Lung (tissue), 12 donors: ENCODE data around the gene AOAH. TPM values are rescaled to one million over a fixed set of nuclear protein-coding genes. Genes with fewer than 3 reads are reported as not detected.

Experiments used
- ATAC-seq: fragments of 200-7000 bp; cut with Tn5 transposase; one replicate; pipeline ENCODE4 v1.9.1; 2020; ENCODE audit warnings: moderate number of reproducible peaks; ENCODE audit not compliant: insufficient read depth, low FRiP score
- DNase-seq, 3 donors: peaks; one replicate each; pipeline ENCODE4 v3.0.0-alpha.2; 2013 to 2017
- H3K27ac ChIP-seq, 2 donors: one replicate each; pipeline ENCODE4 v1.5.1; 2013; ENCODE audit warnings: mild to moderate bottlenecking in 2 of 2, moderate library complexity in 2 of 2, control low read depth in 1 of 2, inconsistent platforms in 1 of 2, low read depth in 1 of 2, low read length in 1 of 2
- H3K27me3 ChIP-seq, 3 donors: one replicate each; pipeline ENCODE4 v1.5.1; 2013; ENCODE audit warnings: low read length in 2 of 3; ENCODE audit not compliant: control insufficient read depth in 3 of 3, insufficient read depth in 3 of 3
- H3K36me3 ChIP-seq, 4 donors: one replicate each; pipeline ENCODE4 v1.5.1; 2013; ENCODE audit warnings: low read length in 4 of 4, mild to moderate bottlenecking in 1 of 4, moderate library complexity in 1 of 4; ENCODE audit not compliant: control insufficient read depth in 4 of 4, insufficient read depth in 4 of 4
- H3K4me1 ChIP-seq, 5 donors: one replicate each; pipeline ENCODE4 v1.5.1; 2013; ENCODE audit warnings: low read length in 5 of 5, mild to moderate bottlenecking in 2 of 5, moderate library complexity in 1 of 5; ENCODE audit not compliant: control insufficient read depth in 5 of 5, insufficient read depth in 5 of 5
- H3K4me3 ChIP-seq: one replicate; pipeline ENCODE4 v1.5.1; 2013; ENCODE audit warnings: mild to moderate bottlenecking, control low read depth, moderate library complexity
- H3K9ac ChIP-seq, 2 donors: one replicate each; pipeline ENCODE4 v1.5.1; 2013; ENCODE audit warnings: low read length in 2 of 2, control low read depth in 1 of 2; ENCODE audit not compliant: insufficient read depth in 1 of 2
- H3K9me3 ChIP-seq, 4 donors: one replicate each; pipeline ENCODE4 v1.5.1; 2013; ENCODE audit warnings: low read length in 3 of 4, mild to moderate bottlenecking in 1 of 4, moderate library complexity in 1 of 4; ENCODE audit not compliant: control insufficient read depth in 4 of 4, insufficient read depth in 3 of 4
- WGBS, 2 donors: extraction: QIAGEN DNeasy Blood & Tissue Kit; methylation state at CpG; one replicate each; pipeline ENCODE4 v1.1.7; 2013; 5-methylcytosine and 5-hydroxymethylcytosine counted together
- polyA plus RNA-seq, 2 donors: library from polyadenylated mRNA; stranded (reverse); fragments of 200-250 nt; gene quantifications; one replicate each; pipeline ENCODE4 v1.2.1, GENCODE V29; 2013
- total RNA-seq, 2 donors: library from RNA; depleted of rRNA in 1 of 2; stranded (reverse); fragments of >200 nt in 1 of 2; gene quantifications; one replicate each; pipeline ENCODE4 v1.2.1, GENCODE V29; 2014 to 2021
- TF ChIP-seq, protein P1 (sequence below): IDR thresholded peaks from 2 replicates; pipeline ENCODE4 v1.5.1; 2012; ENCODE audit warnings: mild to moderate bottlenecking; ENCODE audit errors: control extremely low read depth, extremely low read depth
- donor health status: control.
- donor health status: control.
- donor health status: Bipolar disorder and iron deficiency.
- donor health status: healthy.
- donor health status: DM: yes; HTN: yes; CAD: no.

The AOAH gene
- total and polyA plus RNA-seq, 4 donors: 4.7 to 36.4 (median 29.0) TPM

- DNase-seq (peak in 1 of 3 donors; percentile 40), ATAC-seq (no peak)
- no peaks in the 10 kb centered on the region for H3K4me1 ChIP-seq
- H3K27me3 ChIP-seq: no peaks in the 10 kb centered on the region
- H3K9me3 ChIP-seq: no peaks in the 10 kb centered on the region
- no peak overlapping the region for H3K27ac ChIP-seq
- H3K36me3 ChIP-seq: no peaks in the 10 kb centered on the region
- 74 to 84% methylated on average over 8 of the region's 8 CpGs for WGBS, 2 donors
- H3K4me3 ChIP-seq: no peak overlapping the region
- H3K9ac ChIP-seq: no peak overlapping the region
- TF ChIP-seq, protein P1, sequence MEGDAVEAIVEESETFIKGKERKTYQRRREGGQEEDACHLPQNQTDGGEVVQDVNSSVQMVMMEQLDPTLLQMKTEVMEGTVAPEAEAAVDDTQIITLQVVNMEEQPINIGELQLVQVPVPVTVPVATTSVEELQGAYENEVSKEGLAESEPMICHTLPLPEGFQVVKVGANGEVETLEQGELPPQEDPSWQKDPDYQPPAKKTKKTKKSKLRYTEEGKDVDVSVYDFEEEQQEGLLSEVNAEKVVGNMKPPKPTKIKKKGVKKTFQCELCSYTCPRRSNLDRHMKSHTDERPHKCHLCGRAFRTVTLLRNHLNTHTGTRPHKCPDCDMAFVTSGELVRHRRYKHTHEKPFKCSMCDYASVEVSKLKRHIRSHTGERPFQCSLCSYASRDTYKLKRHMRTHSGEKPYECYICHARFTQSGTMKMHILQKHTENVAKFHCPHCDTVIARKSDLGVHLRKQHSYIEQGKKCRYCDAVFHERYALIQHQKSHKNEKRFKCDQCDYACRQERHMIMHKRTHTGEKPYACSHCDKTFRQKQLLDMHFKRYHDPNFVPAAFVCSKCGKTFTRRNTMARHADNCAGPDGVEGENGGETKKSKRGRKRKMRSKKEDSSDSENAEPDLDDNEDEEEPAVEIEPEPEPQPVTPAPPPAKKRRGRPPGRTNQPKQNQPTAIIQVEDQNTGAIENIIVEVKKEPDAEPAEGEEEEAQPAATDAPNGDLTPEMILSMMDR: no peak
Observed at GRCh38 chr7:36658335-36659171, 65.7 kb downstream of the AOAH start.

- Histone ChIP-seq H3K9me3 (no peaks in the 10 kb centered on the region), H3K4me3 (no peak overlapping the region), H3K36me3 (no peaks in the 10 kb centered on the region), H3K9ac (no peak overlapping the region), H3K27ac (no peak overlapping the region), H3K27me3 (no peaks in the 10 kb centered on the region), H3K4me1 (no peaks in the 10 kb centered on the region)
- TF ChIP-seq, protein P1: no peak
- ATAC-seq: no peak
- no peak for DNase-seq
- WGBS, 2 donors: 63 to 79% methylated on average over 8 of the region's 8 CpGs
Observed at GRCh38 chr7:36657036-36657660, 67.1 kb downstream of the AOAH start.

- Histone ChIP-seq H3K36me3 (no peaks in the 10 kb centered on the region), H3K4me3 (no peak overlapping the region), H3K9me3 (no peaks in the 10 kb centered on the region), H3K27ac (no peak overlapping the region), H3K9ac (no peak overlapping the region), H3K27me3 (no peaks in the 10 kb centered on the region), H3K4me1 (no peaks in the 10 kb centered on the region)
- ATAC-seq (no peak), DNase-seq (no peak)
- TF ChIP-seq, protein P1: no peak
- WGBS, 2 donors: 94% methylated on average over 6 of the region's 6 CpGs
Observed at GRCh38 chr7:36654436-36654835, 69.9 kb downstream of the AOAH start.
